Measurements from ENCODE around the gene CHRNB4.

DNA sequence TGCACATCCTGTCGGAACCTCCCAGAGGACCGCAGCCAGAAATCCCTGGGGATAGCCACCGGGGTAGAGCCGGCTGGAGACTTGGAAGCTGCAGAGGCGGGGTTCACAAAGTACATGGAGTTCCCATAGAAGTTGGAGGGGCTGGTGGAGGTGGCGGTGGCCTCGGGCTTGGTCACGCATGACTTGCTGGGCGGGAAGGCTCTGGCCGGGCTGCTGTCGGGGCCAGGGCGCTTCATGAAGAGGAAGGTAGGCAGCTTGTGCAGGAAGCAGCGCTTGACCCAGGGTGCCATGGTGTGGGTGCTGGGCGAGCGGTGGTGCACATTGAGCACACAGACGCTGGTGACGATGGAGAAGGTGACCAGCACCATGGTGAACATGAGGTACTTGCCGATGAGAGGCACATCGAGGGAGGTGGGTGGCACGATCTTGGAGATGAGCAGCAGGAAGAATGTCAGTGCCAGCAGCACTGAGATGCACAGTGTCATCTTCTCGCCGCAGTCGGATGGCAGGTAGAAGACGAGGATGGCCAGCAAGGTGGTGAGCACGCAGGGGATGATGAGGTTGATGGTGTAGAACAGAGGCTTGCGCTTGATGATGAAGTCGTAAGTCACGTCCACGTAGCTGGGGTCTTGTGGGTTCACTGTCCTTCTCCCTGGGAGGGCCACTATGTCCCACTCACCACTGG is 11.8 kb downstream of the CHRNB4 start:
- TF ChIP-seq, protein P1, sequence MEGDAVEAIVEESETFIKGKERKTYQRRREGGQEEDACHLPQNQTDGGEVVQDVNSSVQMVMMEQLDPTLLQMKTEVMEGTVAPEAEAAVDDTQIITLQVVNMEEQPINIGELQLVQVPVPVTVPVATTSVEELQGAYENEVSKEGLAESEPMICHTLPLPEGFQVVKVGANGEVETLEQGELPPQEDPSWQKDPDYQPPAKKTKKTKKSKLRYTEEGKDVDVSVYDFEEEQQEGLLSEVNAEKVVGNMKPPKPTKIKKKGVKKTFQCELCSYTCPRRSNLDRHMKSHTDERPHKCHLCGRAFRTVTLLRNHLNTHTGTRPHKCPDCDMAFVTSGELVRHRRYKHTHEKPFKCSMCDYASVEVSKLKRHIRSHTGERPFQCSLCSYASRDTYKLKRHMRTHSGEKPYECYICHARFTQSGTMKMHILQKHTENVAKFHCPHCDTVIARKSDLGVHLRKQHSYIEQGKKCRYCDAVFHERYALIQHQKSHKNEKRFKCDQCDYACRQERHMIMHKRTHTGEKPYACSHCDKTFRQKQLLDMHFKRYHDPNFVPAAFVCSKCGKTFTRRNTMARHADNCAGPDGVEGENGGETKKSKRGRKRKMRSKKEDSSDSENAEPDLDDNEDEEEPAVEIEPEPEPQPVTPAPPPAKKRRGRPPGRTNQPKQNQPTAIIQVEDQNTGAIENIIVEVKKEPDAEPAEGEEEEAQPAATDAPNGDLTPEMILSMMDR (tag by site-specific recombination; IDR thresholded peaks at IDR 0.05), result no peak
- TF ChIP-seq, protein P2, sequence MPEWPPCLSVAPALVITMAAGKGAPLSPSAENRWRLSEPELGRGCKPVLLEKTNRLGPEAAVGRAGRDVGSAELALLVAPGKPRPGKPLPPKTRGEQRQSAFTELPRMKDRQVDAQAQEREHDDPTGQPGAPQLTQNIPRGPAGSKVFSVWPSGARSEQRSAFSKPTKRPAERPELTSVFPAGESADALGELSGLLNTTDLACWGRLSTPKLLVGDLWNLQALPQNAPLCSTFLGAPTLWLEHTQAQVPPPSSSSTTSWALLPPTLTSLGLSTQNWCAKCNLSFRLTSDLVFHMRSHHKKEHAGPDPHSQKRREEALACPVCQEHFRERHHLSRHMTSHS (tag by site-specific recombination; IDR thresholded peaks at IDR 0.05), result no peak
- TF ChIP-seq, protein P3, sequence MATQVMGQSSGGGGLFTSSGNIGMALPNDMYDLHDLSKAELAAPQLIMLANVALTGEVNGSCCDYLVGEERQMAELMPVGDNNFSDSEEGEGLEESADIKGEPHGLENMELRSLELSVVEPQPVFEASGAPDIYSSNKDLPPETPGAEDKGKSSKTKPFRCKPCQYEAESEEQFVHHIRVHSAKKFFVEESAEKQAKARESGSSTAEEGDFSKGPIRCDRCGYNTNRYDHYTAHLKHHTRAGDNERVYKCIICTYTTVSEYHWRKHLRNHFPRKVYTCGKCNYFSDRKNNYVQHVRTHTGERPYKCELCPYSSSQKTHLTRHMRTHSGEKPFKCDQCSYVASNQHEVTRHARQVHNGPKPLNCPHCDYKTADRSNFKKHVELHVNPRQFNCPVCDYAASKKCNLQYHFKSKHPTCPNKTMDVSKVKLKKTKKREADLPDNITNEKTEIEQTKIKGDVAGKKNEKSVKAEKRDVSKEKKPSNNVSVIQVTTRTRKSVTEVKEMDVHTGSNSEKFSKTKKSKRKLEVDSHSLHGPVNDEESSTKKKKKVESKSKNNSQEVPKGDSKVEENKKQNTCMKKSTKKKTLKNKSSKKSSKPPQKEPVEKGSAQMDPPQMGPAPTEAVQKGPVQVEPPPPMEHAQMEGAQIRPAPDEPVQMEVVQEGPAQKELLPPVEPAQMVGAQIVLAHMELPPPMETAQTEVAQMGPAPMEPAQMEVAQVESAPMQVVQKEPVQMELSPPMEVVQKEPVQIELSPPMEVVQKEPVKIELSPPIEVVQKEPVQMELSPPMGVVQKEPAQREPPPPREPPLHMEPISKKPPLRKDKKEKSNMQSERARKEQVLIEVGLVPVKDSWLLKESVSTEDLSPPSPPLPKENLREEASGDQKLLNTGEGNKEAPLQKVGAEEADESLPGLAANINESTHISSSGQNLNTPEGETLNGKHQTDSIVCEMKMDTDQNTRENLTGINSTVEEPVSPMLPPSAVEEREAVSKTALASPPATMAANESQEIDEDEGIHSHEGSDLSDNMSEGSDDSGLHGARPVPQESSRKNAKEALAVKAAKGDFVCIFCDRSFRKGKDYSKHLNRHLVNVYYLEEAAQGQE (tag by site-specific recombination; IDR thresholded peaks at IDR 0.05), result no peak
- no peak for TF ChIP-seq ZNF629 (tag by site-specific recombination; IDR thresholded peaks at IDR 0.05)
- TF ChIP-seq, protein P4, sequence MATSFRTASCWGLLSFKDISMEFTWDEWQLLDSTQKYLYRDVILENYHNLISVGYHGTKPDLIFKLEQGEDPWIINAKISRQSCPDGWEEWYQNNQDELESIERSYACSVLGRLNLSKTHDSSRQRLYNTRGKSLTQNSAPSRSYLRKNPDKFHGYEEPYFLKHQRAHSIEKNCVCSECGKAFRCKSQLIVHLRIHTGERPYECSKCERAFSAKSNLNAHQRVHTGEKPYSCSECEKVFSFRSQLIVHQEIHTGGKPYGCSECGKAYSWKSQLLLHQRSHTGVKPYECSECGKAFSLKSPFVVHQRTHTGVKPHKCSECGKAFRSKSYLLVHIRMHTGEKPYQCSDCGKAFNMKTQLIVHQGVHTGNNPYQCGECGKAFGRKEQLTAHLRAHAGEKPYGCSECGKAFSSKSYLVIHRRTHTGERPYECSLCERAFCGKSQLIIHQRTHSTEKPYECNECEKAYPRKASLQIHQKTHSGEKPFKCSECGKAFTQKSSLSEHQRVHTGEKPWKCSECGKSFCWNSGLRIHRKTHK (tag by site-specific recombination; IDR thresholded peaks at IDR 0.05), result no peak
- no peak for TF ChIP-seq ZNF23 (tag by site-specific recombination; IDR thresholded peaks at IDR 0.05; ENCODE audit: borderline replicate concordance)
- TF ChIP-seq, protein P5, sequence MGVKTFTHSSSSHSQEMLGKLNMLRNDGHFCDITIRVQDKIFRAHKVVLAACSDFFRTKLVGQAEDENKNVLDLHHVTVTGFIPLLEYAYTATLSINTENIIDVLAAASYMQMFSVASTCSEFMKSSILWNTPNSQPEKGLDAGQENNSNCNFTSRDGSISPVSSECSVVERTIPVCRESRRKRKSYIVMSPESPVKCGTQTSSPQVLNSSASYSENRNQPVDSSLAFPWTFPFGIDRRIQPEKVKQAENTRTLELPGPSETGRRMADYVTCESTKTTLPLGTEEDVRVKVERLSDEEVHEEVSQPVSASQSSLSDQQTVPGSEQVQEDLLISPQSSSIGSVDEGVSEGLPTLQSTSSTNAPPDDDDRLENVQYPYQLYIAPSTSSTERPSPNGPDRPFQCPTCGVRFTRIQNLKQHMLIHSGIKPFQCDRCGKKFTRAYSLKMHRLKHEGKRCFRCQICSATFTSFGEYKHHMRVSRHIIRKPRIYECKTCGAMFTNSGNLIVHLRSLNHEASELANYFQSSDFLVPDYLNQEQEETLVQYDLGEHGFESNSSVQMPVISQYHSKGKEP (tag by site-specific recombination; IDR thresholded peaks at IDR 0.05), result no peak
- TF ChIP-seq, protein P6, sequence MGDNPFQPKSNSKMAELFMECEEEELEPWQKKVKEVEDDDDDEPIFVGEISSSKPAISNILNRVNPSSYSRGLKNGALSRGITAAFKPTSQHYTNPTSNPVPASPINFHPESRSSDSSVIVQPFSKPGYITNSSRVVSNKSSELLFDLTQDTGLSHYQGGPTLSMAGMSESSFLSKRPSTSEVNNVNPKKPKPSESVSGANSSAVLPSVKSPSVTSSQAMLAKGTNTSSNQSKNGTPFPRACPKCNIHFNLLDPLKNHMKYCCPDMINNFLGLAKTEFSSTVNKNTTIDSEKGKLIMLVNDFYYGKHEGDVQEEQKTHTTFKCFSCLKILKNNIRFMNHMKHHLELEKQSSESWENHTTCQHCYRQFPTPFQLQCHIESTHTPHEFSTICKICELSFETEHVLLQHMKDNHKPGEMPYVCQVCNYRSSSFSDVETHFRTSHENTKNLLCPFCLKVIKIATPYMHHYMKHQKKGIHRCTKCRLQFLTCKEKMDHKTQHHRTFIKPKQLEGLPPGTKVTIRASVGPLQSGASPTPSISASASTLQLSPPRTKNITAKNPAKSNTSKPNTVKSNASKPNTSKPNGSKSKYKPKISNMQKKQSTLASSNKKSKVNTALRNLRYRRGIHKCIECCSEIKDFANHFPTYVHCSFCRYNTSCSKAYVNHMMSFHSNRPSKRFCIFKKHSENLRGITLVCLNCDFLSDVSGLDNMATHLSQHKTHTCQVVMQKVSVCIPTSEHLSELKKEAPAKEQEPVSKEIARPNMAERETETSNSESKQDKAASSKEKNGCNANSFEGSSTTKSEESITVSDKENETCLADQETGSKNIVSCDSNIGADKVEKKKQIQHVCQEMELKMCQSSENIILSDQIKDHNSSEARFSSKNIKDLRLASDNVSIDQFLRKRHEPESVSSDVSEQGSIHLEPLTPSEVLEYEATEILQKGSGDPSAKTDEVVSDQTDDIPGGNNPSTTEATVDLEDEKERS (tag by site-specific recombination; IDR thresholded peaks at IDR 0.05), result no peak
- TF ChIP-seq ZNF214 (tag by site-specific recombination; IDR thresholded peaks at IDR 0.05; ENCODE audit: borderline replicate concordance), result no peak
- TF ChIP-seq, protein P7, sequence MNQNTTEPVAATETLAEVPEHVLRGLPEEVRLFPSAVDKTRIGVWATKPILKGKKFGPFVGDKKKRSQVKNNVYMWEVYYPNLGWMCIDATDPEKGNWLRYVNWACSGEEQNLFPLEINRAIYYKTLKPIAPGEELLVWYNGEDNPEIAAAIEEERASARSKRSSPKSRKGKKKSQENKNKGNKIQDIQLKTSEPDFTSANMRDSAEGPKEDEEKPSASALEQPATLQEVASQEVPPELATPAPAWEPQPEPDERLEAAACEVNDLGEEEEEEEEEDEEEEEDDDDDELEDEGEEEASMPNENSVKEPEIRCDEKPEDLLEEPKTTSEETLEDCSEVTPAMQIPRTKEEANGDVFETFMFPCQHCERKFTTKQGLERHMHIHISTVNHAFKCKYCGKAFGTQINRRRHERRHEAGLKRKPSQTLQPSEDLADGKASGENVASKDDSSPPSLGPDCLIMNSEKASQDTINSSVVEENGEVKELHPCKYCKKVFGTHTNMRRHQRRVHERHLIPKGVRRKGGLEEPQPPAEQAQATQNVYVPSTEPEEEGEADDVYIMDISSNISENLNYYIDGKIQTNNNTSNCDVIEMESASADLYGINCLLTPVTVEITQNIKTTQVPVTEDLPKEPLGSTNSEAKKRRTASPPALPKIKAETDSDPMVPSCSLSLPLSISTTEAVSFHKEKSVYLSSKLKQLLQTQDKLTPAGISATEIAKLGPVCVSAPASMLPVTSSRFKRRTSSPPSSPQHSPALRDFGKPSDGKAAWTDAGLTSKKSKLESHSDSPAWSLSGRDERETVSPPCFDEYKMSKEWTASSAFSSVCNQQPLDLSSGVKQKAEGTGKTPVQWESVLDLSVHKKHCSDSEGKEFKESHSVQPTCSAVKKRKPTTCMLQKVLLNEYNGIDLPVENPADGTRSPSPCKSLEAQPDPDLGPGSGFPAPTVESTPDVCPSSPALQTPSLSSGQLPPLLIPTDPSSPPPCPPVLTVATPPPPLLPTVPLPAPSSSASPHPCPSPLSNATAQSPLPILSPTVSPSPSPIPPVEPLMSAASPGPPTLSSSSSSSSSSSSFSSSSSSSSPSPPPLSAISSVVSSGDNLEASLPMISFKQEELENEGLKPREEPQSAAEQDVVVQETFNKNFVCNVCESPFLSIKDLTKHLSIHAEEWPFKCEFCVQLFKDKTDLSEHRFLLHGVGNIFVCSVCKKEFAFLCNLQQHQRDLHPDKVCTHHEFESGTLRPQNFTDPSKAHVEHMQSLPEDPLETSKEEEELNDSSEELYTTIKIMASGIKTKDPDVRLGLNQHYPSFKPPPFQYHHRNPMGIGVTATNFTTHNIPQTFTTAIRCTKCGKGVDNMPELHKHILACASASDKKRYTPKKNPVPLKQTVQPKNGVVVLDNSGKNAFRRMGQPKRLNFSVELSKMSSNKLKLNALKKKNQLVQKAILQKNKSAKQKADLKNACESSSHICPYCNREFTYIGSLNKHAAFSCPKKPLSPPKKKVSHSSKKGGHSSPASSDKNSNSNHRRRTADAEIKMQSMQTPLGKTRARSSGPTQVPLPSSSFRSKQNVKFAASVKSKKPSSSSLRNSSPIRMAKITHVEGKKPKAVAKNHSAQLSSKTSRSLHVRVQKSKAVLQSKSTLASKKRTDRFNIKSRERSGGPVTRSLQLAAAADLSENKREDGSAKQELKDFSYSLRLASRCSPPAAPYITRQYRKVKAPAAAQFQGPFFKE (tag by site-specific recombination; IDR thresholded peaks at IDR 0.05; ENCODE audit: borderline replicate concordance), result no peak
- no peak for TF ChIP-seq ZNF335 (tag by site-specific recombination; conservative IDR thresholded peaks at IDR 0.05)
- TF ChIP-seq GLIS2 (tag by site-specific recombination; IDR thresholded peaks at IDR 0.05), result no peak

Data from HEK293 (cell line).